CD4-positive, CD25-positive, alpha-beta regulatory T cell (primary cell): ENCODE data around the gene UCP3. TPM values are rescaled to one million over a fixed set of nuclear protein-coding genes. Genes with fewer than 3 reads are reported as not detected.
A peak's percentile ranks its signal among the peaks of the same experiment; 100 is the strongest.

Experiments used
- ATAC-seq, 2 donors: fragments of 150-1000 bp; cut with Tn5 transposase; one replicate each; pipeline ENCODE4 v1.10.0; 2021; ENCODE audit warnings: low read depth in 2 of 2, moderate number of reproducible peaks in 2 of 2, moderate library complexity in 1 of 2
- DNase-seq, 3 donors: peaks; one replicate each; pipeline versions ENCODE4 v3.0.0 to v3.0.0-alpha.2; 2012 to 2022; ENCODE audit warnings: mixed read lengths in 1 of 3
- H3K27ac ChIP-seq: one replicate; pipeline ENCODE4 v1.7.0; 2013; ENCODE audit warnings: mild to moderate bottlenecking, low read length; ENCODE audit not compliant: insufficient read depth, poor library complexity, severe bottlenecking
- H3K27me3 ChIP-seq: one replicate; pipeline ENCODE4 v1.7.0; 2013; ENCODE audit warnings: low read length; ENCODE audit not compliant: control insufficient read depth, insufficient read depth
- H3K36me3 ChIP-seq: one replicate; pipeline ENCODE4 v1.7.0; 2013; ENCODE audit warnings: mild to moderate bottlenecking, low read length, moderate library complexity; ENCODE audit not compliant: control insufficient read depth, insufficient read depth
- H3K4me1 ChIP-seq: 2 replicates; pipeline ENCODE4 v1.7.0; 2013; ENCODE audit warnings: mild to moderate bottlenecking, low read length; ENCODE audit not compliant: insufficient read depth, control insufficient read depth, poor library complexity, severe bottlenecking
- H3K4me3 ChIP-seq: one replicate; pipeline ENCODE4 v1.7.0; 2013; ENCODE audit warnings: low read depth, mild to moderate bottlenecking, low read length, moderate library complexity
- H3K9me3 ChIP-seq, 2 experiments: 1 replicate in 1 of 2; 2 replicates in 1 of 2; pipeline ENCODE4 v1.7.0; 2013; ENCODE audit warnings: low read length in 2 of 2, mild to moderate bottlenecking in 1 of 2, moderate library complexity in 1 of 2; ENCODE audit not compliant: control insufficient read depth in 2 of 2
- H3K27ac Mint-ChIP-seq, 3 donors: one replicate each; pipeline ENCODE4 v1.8.0; 2020 to 2022; ENCODE audit warnings: mild to moderate bottlenecking in 3 of 3, mixed read lengths in 3 of 3, moderate library complexity in 2 of 3
- H3K27me3 Mint-ChIP-seq: one replicate; pipeline ENCODE4 v1.8.0; 2022; ENCODE audit warnings: mild to moderate bottlenecking, mixed read lengths
- H3K36me3 Mint-ChIP-seq: one replicate; pipeline ENCODE4 v1.8.0; 2020; ENCODE audit warnings: mixed read lengths
- H3K4me1 Mint-ChIP-seq, 4 donors: one replicate each; pipeline ENCODE4 v1.8.0; 2020 to 2022; ENCODE audit warnings: mixed read lengths in 4 of 4, mild to moderate bottlenecking in 1 of 4
- H3K4me3 Mint-ChIP-seq, 4 donors: one replicate each; pipeline ENCODE4 v1.8.0; 2020 to 2022; ENCODE audit warnings: mild to moderate bottlenecking in 4 of 4, mixed read lengths in 4 of 4, moderate library complexity in 3 of 4
- H3K9me3 Mint-ChIP-seq, 7 donors: one replicate each; pipeline ENCODE4 v1.8.0; 2020 to 2022; ENCODE audit warnings: mixed read lengths in 7 of 7, mild to moderate bottlenecking in 3 of 7, moderate library complexity in 2 of 7
- polyA plus RNA-seq, 4 donors: library from polyadenylated mRNA; unstranded; fragments of 300-500 nt; fragmentation: Illumina TruSeq; gene quantifications; one replicate each; pipeline ENCODE4 v1.2.3, GENCODE V29; 2021
- total RNA-seq: library from RNA; stranded (reverse); gene quantifications from one replicate; pipeline ENCODE4 v1.2.3, GENCODE V29; 2022

The UCP3 gene
- total and polyA plus RNA-seq, 5 donors from 2014 or later: 0.16 to 5.6 (median 0.30) TPM

GRCh38 chr11:74037309-74037708 lies 28.4 kb upstream of the UCP3 start:
- H3K4me1 ChIP-seq: no peaks in the 10 kb centered on the region
- no peak overlapping the region for H3K4me3 ChIP-seq
- H3K4me3 Mint-ChIP-seq: no peak overlapping the region
- no peak overlapping the region for H3K27ac ChIP-seq
- no peak for DNase-seq
- peaks cover 0 to 4% (median 2%) of the 10 kb centered on the region in 4 donors for H3K4me1 Mint-ChIP-seq
- H3K36me3 ChIP-seq: peaks cover 56% of the 10 kb centered on the region
- ATAC-seq: no peak
- peaks cover 55% of the 10 kb centered on the region for H3K36me3 Mint-ChIP-seq
- H3K9me3 ChIP-seq: no peaks in the 10 kb centered on the region
- no peaks in the 10 kb centered on the region for H3K27me3 ChIP-seq
- H3K27me3 Mint-ChIP-seq: no peaks in the 10 kb centered on the region
- H3K27ac Mint-ChIP-seq: peak overlapping the region in 1 of 3 donors; percentile 54
- no peaks in the 10 kb centered on the region for H3K9me3 Mint-ChIP-seq

GRCh38 chr11:74035264-74035663 lies 26.4 kb upstream of the UCP3 start:
- peaks cover 11% of the 10 kb centered on the region for H3K4me1 ChIP-seq
- H3K36me3 ChIP-seq: peaks cover 48% of the 10 kb centered on the region
- Mint-ChIP-seq H3K27me3 (no peaks in the 10 kb centered on the region), H3K4me1 (peaks cover 11 to 21% (median 18%) of the 10 kb centered on the region in 4 donors), H3K36me3 (peaks cover 50% of the 10 kb centered on the region), H3K4me3 (no peak overlapping the region), H3K9me3 (no peaks in the 10 kb centered on the region), H3K27ac (peak overlapping the region in 2 of 3 donors; percentile 24 to 72)
- DNase-seq (no peak), ATAC-seq (no peak)
- no peaks in the 10 kb centered on the region for H3K27me3 ChIP-seq
- no peak overlapping the region for H3K27ac ChIP-seq
- H3K4me3 ChIP-seq: no peak overlapping the region
- no peaks in the 10 kb centered on the region for H3K9me3 ChIP-seq

GRCh38 chr11:74033046-74033445 lies 24.2 kb upstream of the UCP3 start:
- Histone ChIP-seq H3K27ac (no peak overlapping the region), H3K4me3 (no peak overlapping the region), H3K27me3 (no peaks in the 10 kb centered on the region), H3K9me3 (no peaks in the 10 kb centered on the region), H3K36me3 (peaks cover 29% of the 10 kb centered on the region), H3K4me1 (peaks cover 15% of the 10 kb centered on the region)
- Mint-ChIP-seq H3K27ac (peak overlapping the region in 2 of 3 donors; percentile 48 to 73), H3K9me3 (no peaks in the 10 kb centered on the region), H3K27me3 (no peaks in the 10 kb centered on the region), H3K4me1 (peaks cover 11 to 28% (median 24%) of the 10 kb centered on the region in 4 donors), H3K36me3 (peaks cover 57% of the 10 kb centered on the region), H3K4me3 (no peak overlapping the region)
- DNase-seq (peak in 1 of 3 donors; percentile 36), ATAC-seq (peak; percentile 65 to 67)

GRCh38 chr11:74030723-74031676 lies 22.1 kb upstream of the UCP3 start:
- Histone ChIP-seq H3K36me3 (peaks cover 17% of the 10 kb centered on the region), H3K4me1 (peaks cover 15% of the 10 kb centered on the region), H3K27me3 (no peaks in the 10 kb centered on the region), H3K9me3 (no peaks in the 10 kb centered on the region), H3K4me3 (peak overlapping the region; percentile 71), H3K27ac (peak overlapping the region; percentile 71)
- Mint-ChIP-seq H3K9me3 (no peaks in the 10 kb centered on the region), H3K27ac (peak overlapping the region; percentile 80 to 91 (median 89)), H3K4me1 (peaks cover 11 to 32% (median 25%) of the 10 kb centered on the region in 4 donors), H3K36me3 (peaks cover 50% of the 10 kb centered on the region), H3K27me3 (no peaks in the 10 kb centered on the region), H3K4me3 (peak overlapping the region; percentile 59 to 68 (median 64))
- peak; percentile 46 to 63 for ATAC-seq
- DNase-seq: peak in 2 of 3 donors; percentile 20 to 66

- no peak overlapping the region for H3K4me3 Mint-ChIP-seq
- H3K36me3 Mint-ChIP-seq: peaks cover 33% of the 10 kb centered on the region
- H3K4me1 Mint-ChIP-seq: peaks cover 3 to 21% (median 18%) of the 10 kb centered on the region in 4 donors
- ATAC-seq (peak in 1 of 2 donors; percentile 28), DNase-seq (no peak)
- H3K27me3 Mint-ChIP-seq: no peaks in the 10 kb centered on the region
- Histone ChIP-seq H3K9me3 (no peaks in the 10 kb centered on the region), H3K36me3 (peaks cover 2% of the 10 kb centered on the region), H3K27me3 (no peaks in the 10 kb centered on the region), H3K4me1 (peaks cover 12% of the 10 kb centered on the region), H3K27ac (no peak overlapping the region), H3K4me3 (no peak overlapping the region)
- H3K27ac Mint-ChIP-seq: peak overlapping the region in 2 of 3 donors; percentile 53 to 63
- no peaks in the 10 kb centered on the region for H3K9me3 Mint-ChIP-seq
These were observed 16.7 kb upstream of the UCP3 start for GRCh38 chr11:74025467-74026166.

- ATAC-seq (no peak), DNase-seq (no peak)
- Histone ChIP-seq H3K27me3 (no peaks in the 10 kb centered on the region), H3K4me3 (no peak overlapping the region), H3K36me3 (peaks cover 2% of the 10 kb centered on the region), H3K27ac (no peak overlapping the region), H3K4me1 (peaks cover 16% of the 10 kb centered on the region), H3K9me3 (no peaks in the 10 kb centered on the region)
- no peaks in the 10 kb centered on the region for H3K9me3 Mint-ChIP-seq
- peaks cover 30% of the 10 kb centered on the region for H3K36me3 Mint-ChIP-seq
- peaks cover 0 to 16% (median 14%) of the 10 kb centered on the region in 4 donors for H3K4me1 Mint-ChIP-seq
- no peak overlapping the region for H3K4me3 Mint-ChIP-seq
- H3K27me3 Mint-ChIP-seq: no peaks in the 10 kb centered on the region
- H3K27ac Mint-ChIP-seq: peak overlapping the region; percentile 10 to 85 (median 66)
These were observed 15.6 kb upstream of the UCP3 start for GRCh38 chr11:74024261-74025029.

GRCh38 chr11:74023276-74023675 lies 14.4 kb upstream of the UCP3 start:
- H3K27me3 ChIP-seq: no peaks in the 10 kb centered on the region
- no peak overlapping the region for H3K27ac ChIP-seq
- peaks cover 20% of the 10 kb centered on the region for H3K36me3 Mint-ChIP-seq
- no peak for ATAC-seq
- H3K36me3 ChIP-seq: peaks cover 2% of the 10 kb centered on the region
- H3K4me1 ChIP-seq: peaks cover 28% of the 10 kb centered on the region
- H3K4me1 Mint-ChIP-seq: peaks cover 0 to 15% (median 12%) of the 10 kb centered on the region in 4 donors
- H3K9me3 ChIP-seq: no peaks in the 10 kb centered on the region
- H3K27me3 Mint-ChIP-seq: no peaks in the 10 kb centered on the region
- peak overlapping the region in 2 of 3 donors; percentile 37 to 85 for H3K27ac Mint-ChIP-seq
- no peak for DNase-seq
- H3K4me3 ChIP-seq: no peak overlapping the region
- no peak overlapping the region for H3K4me3 Mint-ChIP-seq
- no peaks in the 10 kb centered on the region for H3K9me3 Mint-ChIP-seq
